ENCODE results near the gene SRRM4. TPM values are rescaled to one million over a fixed set of nuclear protein-coding genes. Genes with fewer than 3 reads are reported as not detected.

SRRM4 gene
- polyA plus RNA-seq, 1 experiment = not detected

- DNase-seq (ENCODE audit: low read depth) = no peak
- no peak overlapping the region for H3K4me3 ChIP-seq (ENCODE audit: low read depth, low read length)
- TF ChIP-seq, protein P1, sequence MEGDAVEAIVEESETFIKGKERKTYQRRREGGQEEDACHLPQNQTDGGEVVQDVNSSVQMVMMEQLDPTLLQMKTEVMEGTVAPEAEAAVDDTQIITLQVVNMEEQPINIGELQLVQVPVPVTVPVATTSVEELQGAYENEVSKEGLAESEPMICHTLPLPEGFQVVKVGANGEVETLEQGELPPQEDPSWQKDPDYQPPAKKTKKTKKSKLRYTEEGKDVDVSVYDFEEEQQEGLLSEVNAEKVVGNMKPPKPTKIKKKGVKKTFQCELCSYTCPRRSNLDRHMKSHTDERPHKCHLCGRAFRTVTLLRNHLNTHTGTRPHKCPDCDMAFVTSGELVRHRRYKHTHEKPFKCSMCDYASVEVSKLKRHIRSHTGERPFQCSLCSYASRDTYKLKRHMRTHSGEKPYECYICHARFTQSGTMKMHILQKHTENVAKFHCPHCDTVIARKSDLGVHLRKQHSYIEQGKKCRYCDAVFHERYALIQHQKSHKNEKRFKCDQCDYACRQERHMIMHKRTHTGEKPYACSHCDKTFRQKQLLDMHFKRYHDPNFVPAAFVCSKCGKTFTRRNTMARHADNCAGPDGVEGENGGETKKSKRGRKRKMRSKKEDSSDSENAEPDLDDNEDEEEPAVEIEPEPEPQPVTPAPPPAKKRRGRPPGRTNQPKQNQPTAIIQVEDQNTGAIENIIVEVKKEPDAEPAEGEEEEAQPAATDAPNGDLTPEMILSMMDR (IDR thresholded peaks at IDR 0.05; ENCODE audit: insufficient read depth, low read depth, low read length) = no peak
- H3K27me3 ChIP-seq (ENCODE audit: control insufficient read depth, insufficient read depth, low read length) = no peaks in the 10 kb centered on the region
- ChIA-PET POLR2A (no interaction called here), CTCF (interaction anchor here (1.1 to 2.5 kb wide), 2 partner anchors 19 to 295 kb away, joined by 3 to 9 read pairs; no protein-coding TSS in a partner anchor)
- H3K36me3 ChIP-seq (ENCODE audit: control insufficient read depth, insufficient read depth, low read length) = no peaks in the 10 kb centered on the region
Measured at GRCh38 chr12:119118625-119119024, 137.3 kb downstream of the SRRM4 start.

DNA sequence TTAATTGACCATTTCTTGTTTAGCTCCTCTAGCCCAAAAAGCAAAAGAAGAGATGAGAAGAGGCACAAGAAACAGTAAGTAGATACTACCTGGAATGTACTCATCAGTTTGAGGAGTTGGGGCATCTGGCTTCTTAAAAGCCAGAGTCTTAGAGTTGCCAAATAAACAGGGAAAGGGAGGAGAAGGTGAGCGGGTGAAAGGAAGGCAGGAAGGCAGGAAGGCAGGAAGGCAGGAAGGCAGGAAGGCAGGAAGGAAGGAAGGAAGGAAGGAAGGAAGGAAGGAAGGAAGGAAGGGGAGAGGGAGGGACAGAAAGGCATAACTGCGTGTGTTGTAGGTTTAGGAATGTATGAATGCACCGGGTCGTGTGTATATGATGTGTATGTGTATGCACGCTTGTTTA, 140.7 kb downstream of the SRRM4 start:
- no peak for DNase-seq (ENCODE audit: low read depth)
- TF ChIP-seq, protein P1 (IDR thresholded peaks at IDR 0.05; ENCODE audit: insufficient read depth, low read depth, low read length) = no peak
- Histone ChIP-seq H3K4me3 (ENCODE audit: low read depth, low read length) (no peak overlapping the region), H3K36me3 (ENCODE audit: control insufficient read depth, insufficient read depth, low read length) (no peaks in the 10 kb centered on the region), H3K27me3 (ENCODE audit: control insufficient read depth, insufficient read depth, low read length) (no peaks in the 10 kb centered on the region)
- ChIA-PET POLR2A (no interaction called here), CTCF (interaction anchor here (0.6 kb wide), 1 partner anchor 74 kb away, joined by 4 read pairs; no protein-coding TSS in a partner anchor)

DNA sequence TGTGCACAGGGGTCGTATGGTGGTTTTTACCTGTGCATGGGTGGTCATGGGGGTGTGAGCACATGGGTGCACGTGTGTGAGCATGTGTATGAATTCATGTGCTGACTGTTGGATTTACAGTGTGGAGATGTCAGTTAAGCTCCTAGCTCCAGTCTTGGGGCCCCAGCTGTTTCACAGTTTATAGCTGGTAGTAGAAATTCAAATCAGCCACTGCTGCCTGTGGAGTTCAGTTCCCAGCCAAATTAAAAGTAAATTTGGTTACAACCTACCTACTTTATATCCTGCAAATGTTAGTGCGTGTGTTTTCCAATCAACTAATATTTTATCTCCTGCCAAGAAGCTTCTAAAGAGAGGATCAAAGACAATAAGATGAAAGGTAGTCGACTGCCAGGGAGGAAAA, 141.4 kb downstream of the SRRM4 start:
- POLR2A ChIA-PET = no interaction called here
- TF ChIP-seq, protein P1 (IDR thresholded peaks at IDR 0.05; ENCODE audit: insufficient read depth, low read depth, low read length) = no peak
- CTCF ChIA-PET = interaction anchor here (0.6 to 1.2 kb wide), 2 partner anchors 21 to 90 kb away, joined by 3 to 4 read pairs; no protein-coding TSS in a partner anchor

DNA sequence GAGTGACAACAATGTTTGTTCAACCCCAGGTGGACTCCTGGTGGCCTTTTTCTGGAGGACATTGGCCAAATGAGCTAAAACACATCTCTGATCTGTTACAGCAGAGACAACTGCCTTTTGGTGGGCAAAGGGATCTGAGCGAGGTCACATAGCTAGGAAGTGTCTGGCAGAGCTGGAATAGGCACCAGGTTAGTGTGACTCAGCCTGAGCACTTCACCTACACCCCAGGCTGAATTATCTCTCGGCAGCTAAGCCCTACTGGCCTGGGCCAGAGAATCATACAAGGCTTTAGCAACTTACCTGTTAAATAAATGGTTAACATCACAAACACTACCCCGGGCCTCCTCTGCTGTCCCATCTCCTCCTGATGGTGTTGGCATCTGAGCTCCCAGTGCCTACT, 147.2 kb downstream of the SRRM4 start:
- TF ChIP-seq, protein P1 (IDR thresholded peaks at IDR 0.05; ENCODE audit: insufficient read depth, low read depth, low read length) = no peak
- no peak for DNase-seq (ENCODE audit: low read depth)
- ChIA-PET CTCF (interaction anchor here (0.8 kb wide), 1 partner anchor 15 kb away, joined by 3 read pairs; no protein-coding TSS in a partner anchor), POLR2A (interaction anchor here (0.5 kb wide), 1 partner anchor 29 kb away, joined by 7 read pairs; no protein-coding TSS in a partner anchor)
- Histone ChIP-seq H3K4me3 (ENCODE audit: low read depth, low read length) (no peak overlapping the region), H3K36me3 (ENCODE audit: control insufficient read depth, insufficient read depth, low read length) (no peaks in the 10 kb centered on the region), H3K27me3 (ENCODE audit: control insufficient read depth, insufficient read depth, low read length) (no peaks in the 10 kb centered on the region)

More for the DNA sequence above, 141.4 kb downstream of the SRRM4 start:
- DNase-seq (ENCODE audit: low read depth) = no peak
- no peaks in the 10 kb centered on the region for H3K27me3 ChIP-seq (ENCODE audit: control insufficient read depth, insufficient read depth, low read length)
- H3K36me3 ChIP-seq (ENCODE audit: control insufficient read depth, insufficient read depth, low read length) = no peaks in the 10 kb centered on the region
- no peak overlapping the region for H3K4me3 ChIP-seq (ENCODE audit: low read depth, low read length)

DNA sequence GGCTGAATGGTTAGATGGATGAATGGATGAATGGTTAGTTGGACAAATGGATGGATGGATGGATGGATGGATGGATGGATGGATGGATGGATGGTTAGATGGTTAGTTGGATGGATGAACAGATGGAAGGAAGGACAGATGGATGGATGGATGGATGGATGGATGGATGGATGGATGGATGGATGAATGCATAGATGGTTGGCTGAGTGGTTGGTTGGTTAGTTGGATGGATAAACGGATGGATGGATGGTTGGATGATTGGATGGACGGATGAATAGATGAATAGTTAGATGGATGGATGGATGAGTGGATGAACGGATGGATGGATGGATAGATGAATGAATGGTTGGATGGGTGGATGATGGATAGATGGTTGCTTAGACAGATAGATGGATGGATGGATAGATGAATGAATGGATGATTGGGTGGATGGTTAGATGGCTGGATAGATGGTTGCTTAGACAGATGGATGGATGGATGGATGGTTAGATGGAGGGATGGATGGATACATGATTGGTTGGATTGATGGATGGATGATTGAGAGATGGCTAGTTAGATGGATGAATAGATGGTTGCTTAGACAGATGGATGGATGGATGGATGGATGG, 148.6 kb downstream of the SRRM4 start:
- no peaks in the 10 kb centered on the region for H3K36me3 ChIP-seq (ENCODE audit: control insufficient read depth, insufficient read depth, low read length)
- POLR2A ChIA-PET = no interaction called here
- DNase-seq (ENCODE audit: low read depth) = no peak
- H3K27me3 ChIP-seq (ENCODE audit: control insufficient read depth, insufficient read depth, low read length) = no peaks in the 10 kb centered on the region
- TF ChIP-seq, protein P1 (IDR thresholded peaks at IDR 0.05; ENCODE audit: insufficient read depth, low read depth, low read length) = no peak
- H3K4me3 ChIP-seq (ENCODE audit: low read depth, low read length) = no peak overlapping the region
- CTCF ChIA-PET = no interaction called here

Data from BJ (cell line).